ENCODE measurements around the gene RALGDS.
A peak's percentile ranks its signal among the peaks of the same experiment; 100 is the strongest.

RALGDS gene

DNA sequence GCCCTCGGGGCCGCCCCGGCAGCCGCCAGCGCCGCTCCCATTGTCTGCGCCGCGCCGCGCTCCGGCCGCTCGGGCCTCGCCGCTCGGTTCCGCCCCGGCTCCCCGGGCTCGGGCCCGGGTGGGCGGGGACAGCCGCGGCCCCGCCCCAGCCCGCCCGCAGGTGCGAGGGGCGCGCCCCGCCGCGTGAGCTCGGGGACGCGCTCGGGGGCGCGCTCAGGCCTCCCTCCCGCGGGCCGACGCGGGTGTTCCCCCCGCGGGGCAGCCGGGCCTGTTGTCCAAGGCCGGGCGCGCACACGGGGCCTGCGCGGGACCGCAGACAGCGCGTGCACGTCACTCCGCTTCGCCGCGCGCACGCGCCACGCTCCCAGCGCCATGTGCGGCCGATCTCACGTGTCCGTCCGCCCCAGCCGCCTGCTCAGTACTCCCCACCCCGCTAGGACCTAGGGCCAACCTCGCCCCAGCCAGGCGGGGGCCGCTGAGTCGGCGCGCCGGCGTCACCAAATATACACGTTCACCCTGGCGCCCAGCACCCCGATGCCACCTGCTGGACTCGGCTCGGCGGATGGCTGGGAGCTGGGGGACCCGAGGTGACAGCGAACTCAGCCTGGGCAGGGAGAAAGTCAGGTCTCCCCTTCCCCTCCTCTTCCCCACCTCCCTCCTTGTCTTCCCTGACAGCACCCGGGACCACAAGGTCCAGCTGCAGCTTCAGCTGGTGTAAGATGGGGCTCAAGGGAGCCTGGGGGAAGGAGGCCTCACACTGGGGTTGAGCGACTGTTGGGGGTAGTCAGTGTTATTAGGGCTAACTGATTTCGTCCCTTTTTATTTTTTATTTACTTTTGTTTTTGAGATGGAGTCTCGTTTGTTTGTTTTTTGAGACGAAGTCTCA lies 28.3 kb upstream of the RALGDS start:
- peak; percentile 75 to 77 for ATAC-seq

DNA sequence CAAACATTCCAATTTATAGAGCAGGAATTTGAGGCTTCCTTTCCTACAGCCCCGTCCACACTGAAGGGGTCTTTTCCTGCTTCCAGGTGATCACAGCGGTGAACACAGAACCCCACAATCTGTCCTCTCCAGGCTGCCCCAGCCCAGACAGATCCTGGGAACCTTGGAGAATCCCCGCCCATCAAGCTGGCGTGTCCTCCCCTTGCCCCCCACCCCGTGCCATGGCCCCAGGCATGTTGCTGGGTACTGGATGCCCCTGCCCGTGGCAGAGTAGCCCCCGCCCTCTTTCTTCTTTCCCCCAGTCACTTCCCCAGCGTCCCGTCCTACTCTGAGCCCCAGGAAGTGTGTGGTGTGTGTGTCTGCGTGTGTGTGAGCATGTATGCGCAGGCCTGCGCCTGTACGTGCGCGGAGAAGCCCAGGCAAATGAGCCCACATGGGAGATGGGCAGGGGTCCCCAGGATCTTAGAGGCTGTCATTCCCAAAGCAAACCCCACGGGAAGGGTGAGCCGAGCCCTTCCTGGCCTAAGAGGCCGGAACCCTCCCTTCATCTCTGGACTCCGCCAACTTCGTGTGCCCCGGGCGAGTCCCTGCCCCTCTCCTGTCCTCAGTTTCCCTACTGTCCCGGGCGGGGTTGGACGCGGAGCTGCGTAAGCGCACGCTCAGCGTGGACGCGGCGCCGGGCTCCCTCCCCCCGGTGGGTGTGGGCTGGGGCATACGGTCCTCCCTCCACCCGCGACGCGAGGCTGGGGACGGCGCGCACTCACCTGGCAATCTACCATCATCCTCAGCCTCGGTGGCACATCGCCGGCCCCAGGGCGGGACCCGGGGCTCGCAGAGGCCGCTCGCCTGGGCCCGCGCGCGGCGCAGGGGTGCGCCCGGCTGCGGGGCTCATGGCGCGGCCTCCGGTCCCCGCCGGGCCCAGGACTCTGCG lies 27.4 kb upstream of the RALGDS start:
- peak; percentile 15 for ATAC-seq

DNA sequence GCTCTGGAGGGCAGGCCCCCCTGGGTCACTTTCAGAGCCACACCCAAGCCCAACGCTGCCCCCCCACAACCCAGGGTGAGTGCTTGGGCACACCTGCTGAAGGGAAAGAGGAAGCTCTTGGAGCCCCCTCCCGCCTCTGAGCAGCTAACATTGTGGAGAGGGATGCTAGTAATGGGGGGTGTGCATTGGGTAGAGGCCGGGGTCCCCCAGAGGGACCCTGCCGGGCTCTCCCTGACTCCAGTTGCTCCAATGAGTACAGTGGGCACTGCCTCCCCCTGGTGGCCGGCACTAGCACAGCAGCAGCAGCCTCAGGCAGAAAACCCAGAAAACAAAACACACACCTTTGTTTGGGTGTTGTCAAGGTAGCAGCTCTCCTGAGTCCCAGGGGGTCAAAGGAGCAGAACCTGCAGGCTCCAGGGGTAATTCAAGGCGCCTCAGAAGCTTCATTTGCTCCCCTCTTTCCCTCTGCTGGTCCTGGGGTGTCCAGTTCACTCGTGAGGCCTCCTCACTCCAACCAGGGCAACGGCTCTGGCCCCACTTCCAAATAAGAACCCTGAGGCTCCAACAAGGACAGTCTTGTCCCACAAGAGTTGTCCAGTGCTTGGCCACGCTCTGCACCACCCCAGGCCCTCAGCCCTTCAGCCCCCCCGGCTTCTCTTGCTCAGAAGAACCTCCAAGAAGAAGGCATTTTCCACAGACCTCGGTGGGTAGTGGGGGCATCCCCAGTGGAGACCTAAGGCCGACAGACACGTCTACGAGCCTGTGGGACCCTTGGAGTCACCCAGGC lies 26.6 kb upstream of the RALGDS start:
- peak in 1 of 2 donors; percentile 3 for ATAC-seq

DNA sequence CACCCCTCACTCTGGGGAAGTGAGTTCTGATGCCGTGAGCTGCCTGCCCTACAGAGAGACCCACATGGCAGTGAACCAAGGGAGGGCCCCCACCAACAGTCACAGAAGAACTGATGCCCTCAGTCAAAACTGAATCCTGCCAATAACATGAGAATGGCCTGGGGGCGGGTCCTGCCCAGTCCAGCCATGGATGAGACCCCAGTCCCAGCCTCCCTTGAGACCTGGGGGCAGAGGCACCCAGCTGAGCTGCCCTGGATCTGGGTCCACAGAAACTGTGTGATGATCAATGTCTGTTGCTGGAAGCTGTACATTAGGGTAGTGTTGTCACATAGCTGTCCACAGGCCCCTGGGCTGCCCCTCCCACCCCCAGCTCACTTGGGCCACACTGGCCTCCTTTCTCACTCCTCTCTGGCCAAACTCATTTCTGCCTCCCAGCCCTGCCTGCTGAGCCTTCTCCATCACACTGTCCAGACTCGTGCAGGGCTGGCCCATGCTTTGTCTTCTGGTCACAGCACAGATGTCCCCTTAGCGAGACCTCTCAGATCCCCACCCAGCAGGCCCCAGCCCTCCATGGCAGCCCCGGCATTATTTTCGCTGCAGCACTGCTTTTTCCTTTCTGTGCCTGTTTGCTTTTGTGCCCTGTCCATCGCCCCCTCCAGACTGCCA lies 25.8 kb upstream of the RALGDS start:
- ATAC-seq = no peak

DNA sequence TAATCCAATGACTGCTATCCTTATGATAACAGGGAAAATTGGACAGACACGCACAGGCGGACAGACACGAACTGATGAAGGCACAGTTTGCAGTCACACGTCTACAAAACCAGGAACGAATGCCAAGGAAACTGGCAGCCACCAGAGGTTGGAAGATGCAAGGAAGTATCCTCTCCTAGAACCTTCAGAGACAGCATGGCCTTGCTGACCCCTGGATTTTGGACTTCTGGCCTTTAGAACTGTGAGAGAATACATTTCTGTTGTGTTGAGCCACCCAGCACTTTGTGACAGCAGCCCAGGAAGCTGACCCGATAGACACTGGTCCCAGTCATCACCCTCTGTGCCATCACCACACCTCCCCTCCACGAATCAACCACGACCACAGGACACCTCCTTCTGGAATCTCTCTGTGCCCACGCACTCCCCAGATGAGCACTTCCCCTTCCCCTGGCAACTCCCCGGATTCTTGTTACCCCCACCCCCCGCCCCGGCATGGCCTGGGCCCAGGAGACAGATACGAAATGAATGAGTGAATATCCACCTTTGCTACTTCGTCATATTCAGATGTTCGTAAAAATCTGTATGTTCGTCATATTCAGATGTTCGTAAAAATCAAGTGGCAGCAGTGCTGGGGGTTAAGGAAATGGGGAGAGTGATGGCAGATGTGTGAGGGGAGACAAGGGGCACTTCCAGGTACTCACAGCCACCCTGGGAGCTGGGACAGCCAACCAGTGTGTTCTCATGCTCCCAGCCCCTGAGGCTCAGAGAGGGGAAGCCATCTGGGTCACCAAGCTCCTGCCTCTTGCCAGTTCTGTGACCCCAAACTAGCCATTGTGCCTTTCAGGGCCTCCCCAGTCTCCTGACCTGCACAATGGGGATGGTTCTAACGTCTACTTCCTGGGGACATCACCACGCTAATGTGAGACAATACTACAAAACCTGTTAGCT lies 24.1 kb upstream of the RALGDS start:
- no peak for ATAC-seq

DNA sequence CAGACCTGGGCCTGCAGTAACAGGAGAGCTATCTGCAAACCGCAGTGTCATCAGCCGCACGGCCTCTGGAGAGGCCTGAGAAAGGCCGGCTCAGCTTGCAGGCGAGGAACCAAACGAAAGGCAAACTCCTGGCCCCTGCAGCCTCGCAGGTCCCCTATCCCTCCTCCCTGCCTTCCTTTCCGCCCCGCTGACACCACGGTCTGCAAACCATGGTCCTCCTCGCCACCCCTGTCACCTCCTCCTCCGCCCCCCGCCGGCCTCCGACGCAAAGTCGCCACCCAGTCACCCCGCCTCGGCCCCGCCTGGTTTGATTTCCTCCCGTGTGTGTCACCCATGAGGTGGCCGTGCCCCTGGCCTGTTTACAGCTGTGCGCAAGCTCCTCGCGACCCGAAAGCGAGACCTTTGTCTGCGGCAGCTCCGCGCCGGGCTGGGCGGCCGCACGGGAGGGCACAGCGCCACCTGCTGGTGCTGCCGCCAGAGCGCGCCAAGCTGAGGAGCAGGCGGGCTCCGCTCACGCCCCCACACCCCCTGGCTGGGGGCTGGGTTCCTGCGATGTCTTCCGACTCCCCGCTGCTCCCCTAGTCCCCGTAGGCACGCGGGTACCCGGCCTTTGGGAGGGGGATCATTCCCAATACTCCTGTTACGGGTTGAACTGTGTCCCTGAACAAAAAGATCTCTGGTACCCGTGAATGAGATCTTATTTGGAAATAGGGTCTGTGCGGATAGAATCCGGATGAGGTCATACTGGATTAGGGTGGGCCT lies 23.3 kb upstream of the RALGDS start:
- peak; percentile 81 for ATAC-seq

DNA sequence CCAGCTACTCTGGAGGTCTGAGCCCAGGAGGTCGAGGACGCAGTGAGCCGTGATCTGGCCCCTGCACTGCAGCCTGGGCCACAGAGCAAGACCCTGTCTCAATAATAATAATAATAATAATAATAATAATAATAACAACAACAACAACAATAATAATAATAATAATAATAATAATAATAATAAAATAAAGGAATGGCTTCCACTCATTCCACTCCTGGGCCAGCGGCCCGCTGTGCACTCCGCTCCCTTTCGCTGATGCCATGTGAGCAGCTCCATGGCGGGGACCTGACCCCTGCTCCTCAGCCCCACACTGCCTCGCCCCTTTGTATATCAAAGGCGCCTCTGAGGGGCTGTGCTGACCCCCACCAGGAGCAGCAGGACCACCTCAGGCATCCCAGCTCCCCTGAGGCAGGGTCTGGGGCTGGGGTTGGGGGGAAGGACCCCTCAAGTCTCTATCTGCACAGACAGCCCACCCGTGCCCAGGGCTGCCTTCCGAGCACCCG lies 22.6 kb upstream of the RALGDS start:
- no peak for ATAC-seq

DNA sequence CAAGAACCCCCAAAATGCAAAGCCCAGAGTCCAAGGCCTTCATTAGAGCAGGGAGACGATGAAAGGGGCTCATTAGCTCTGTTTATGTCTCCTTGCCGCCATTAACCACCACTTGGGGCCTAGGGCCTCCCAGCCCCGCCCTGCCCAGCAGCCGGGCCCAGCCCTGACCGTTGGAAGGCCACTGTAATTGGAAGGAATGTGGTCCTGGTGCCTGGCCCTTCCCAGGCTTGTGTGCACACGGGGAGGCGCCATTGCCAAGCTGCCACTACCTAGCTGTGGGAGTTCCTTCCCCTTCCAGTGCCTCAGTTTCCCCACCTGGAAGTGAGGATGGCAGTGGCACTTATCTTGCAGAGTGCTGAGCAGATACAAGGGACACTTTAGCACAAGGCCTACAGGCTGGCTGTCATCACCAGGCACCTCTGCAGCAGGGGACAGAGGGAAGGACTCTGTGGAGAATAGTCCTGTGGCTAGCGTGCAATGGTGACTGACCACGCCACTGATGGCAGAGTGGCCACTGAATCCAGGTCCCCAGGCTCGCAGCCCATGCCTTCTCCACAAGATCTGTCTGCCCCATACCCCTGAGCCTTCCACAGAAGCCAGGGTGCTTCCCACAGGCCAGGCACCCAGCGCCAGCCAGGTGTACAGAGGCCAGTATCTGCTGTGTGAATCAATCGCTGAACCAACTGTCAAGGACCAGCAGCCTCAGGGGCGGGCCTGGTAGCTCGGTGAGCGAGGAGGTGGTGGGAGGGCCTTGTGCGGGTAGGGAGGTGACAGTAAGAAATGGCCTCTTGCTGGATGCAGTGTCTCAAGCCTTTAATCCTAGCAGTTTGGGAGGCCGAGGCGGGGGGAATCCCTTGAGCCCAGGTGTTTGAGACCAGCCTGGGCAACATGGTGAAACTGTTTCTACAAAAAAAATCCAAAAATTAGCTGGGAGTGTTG lies 21.9 kb upstream of the RALGDS start:
- ATAC-seq = peak; percentile 17 to 22

DNA sequence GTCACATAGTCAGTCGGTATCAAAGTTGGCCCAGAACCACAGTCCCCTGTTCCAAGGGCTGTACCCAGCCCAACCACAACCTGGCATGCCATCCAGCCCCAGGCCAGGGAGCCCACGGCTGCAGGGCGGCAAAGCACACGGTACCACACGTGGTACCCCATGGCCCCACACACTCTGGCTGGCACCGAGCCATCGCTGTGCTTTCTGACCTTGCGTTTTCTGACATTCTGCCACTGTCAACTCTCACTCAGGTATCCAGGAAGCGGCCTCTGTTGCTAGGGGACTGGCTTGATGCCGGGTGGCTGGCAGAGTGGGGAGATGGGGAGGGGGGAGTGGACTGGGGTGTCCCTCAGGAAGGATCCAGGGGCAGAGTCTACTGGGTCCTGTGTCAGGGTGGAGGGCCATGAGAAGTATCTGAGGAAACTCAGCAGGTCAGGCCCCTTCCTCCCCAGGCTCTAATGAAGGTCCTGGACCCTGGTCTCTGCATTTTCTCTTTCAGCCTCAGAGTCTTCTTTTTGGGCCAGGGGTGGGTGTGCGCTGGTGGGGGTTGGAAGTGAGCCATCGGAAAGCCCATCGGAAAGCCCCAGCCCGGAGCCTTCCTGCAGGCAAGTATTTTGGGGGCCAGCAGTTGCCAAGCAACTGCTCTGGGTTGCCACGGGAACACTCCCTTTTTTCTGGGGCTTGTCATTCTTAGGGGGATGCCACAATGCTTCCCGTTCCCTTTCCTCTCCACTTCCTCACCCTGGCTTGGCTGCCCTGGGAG lies 21.0 kb upstream of the RALGDS start:
- ATAC-seq = peak; percentile 23 to 25

DNA sequence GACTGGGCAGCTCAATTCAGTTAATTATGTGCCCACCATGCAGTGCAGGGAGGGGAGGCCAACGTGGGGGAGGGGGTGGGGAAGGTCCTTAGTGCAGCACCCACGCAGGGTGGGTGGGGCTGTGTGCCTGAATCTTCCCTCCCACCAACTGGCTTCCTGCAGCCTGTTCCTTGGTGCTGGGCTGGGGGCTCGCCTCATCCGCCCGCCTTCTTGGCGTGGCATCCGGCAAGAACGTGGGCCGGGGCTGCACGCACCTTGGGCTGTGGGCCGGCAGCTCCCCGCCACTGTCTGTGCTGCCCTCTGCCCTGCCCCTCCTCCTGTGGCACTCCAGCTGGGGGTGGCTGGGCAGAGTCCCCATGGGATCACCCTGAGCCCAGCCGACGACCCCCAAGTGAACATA lies 19.6 kb upstream of the RALGDS start:
- no peak for ATAC-seq

DNA sequence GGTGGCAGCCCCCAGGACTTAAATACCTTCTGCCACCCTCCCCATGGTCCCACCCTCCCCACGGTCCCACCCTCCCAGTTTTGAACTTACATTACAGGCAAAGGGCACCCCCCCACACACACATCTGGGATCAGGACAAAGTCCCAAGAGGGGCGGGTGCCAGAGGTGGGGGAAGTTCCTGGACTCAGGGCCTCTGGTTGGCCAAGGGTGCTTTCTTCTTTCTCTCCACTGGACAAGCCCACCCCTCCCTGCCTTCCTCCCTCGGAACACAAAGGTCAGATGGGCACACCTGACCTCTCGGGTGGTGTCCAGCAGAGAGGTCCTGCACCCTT lies 19.1 kb upstream of the RALGDS start:
- ATAC-seq = no peak

DNA sequence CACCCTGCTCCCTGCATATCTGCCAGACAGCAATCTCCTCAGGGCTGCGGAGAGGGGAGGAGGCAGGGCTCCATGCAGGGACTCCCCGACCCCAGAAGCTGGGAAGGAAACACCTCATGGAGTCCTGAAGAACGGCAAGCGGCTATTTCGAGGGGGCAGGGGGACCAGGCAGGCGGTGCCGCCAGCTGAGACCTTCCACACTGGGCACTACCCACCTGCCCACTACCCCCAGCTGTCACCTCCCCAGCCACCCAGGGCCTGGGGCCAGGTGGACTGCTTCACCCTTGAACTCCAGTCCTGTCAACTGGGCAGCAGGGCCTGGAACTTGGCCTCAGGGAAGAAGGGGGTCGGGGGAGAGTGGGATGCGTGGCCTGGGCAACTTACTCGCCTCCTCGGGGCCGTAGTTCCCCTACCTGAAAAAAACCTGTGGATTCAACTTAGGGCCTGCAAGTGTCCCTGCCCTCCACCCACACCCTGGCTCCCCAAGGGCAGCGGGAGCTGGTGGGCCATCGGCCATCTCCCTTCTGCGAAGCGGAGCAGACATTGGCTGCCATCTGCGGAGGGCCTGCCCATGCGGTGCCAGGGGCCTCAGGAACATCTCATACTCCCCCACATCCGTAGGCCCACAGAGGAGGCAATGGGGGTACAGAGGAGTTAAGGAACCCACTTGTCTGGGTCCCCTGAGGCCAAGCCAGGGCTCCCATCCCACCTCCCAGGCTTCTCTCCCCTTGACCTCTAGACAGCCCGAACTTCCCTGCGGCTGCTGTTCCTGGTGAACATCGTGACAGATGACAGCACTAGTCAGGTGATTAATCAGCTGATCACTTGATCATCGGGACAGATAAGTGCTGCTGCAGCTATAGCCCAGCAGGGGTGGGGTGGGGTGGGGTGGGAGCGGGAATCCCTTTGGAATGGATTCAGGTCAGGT lies 18.5 kb upstream of the RALGDS start:
- ATAC-seq = no peak

DNA sequence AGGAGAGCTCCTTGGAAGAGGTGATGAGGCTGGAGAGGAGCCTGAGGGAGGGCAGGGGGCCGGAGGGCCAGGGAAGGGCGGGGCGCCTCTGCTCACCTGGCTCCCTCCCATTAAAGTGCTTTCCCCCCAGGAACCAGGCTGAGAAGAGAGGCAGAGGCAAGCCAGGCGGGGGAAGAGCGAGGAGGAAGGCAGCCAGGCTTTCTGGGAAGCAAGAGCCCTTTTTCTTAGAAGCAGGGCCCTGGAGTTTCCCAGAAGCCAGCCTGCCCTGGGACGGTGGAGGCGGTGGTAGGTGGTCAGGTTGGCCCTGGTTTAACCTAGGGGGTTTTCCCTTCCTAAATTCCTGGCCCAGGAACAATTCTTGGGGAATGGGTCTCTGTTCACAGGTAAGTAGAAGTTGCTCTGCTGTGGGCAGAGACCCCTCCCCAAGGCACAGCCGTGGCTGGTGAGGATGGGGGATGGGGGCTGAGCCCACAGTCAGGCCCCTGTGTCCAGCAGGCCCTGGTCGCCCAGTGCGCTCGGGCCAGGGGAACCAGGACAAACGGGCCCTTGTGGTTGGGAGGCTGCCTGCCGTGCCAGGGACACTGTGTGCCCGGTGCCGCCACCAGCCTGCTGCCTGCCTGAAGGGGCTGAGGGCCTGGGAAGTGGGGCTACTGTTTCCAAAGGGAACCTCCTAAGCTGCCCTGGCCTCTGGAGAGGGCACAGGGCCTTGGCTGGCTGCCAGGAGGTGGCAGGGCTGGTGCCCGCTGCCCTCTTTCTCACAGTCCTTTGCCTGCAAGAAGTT lies 16.6 kb upstream of the RALGDS start:
- no peak for ATAC-seq

DNA sequence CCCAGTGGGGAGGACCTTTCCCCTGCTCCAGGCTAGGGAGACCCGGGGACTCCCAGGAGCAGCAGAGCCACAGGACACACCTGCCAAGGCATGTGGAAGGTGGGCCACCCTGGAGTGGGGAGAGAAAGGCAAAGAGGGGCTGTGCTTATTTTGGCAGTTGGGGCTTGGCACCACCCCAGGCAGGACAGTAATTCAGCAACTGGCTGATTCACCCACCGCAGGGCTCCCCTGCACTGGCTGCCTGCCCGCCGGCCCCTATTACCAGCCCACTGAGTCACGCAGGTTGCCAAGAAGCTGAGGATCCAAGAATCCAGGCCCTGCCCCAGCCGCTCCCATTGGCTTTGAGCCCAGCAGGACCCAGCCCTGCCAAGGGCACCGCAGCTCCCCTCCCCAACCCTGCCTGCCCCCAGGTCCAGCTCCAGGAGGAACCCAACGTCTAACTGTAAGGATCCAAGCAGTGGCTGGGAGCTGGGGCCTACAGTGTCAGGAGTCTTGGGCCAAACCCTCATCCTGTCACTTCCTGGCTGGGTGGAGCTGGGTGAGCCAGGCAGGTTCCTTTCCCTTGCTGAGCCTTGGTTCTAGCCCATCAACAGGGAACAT lies 14.2 kb upstream of the RALGDS start:
- ATAC-seq = peak; percentile 65 to 68

DNA sequence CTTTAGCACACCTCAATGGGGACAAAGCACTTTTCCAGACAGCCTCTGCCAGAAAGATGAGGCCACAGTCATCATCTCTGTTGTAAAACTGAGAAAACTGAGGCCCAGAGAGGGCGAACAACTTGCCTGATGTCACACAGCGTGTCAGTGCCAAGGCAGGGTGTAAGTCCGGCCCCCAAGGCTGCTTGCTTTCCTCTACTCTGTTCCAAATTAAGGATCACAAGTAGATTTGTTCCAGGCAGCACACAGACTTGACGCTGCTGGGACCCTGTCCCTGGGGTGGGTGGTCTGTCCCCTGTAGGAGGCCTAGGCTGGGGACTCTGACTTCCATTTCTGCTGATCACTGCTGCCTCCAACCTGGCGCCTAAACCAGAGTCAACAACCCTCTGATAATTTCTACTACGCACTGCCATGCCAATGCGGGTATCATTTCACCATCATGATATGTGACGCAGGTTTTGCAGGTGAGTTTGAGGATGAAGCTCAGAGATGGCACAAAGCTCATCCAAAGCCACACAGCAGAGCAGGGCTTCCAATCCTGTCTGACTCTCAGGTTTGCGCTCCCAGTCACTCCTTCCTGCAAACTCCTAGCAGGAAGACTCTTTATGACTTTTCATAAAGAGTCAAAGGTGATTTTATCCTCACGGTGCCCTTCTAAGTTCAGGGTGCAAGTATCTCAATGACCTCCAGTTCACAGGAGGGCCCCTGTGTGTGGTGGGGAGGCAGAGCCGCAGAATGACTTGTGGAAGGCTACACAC lies 13.5 kb upstream of the RALGDS start:
- ATAC-seq = peak; percentile 4 to 12

Measured in activated CD4-positive, CD25-positive, alpha-beta regulatory T cell treated with anti-CD3 and anti-CD28 coated beads, Interleukin-2, amount 50 U/mL, for 24 hours (primary cell).